GM21786 (cell line): ENCODE results near the gene EPHB4.
"Not testable (repeated sequence)": the region's sequence is repeated elsewhere in the genome, so short reads cannot be mapped to it uniquely, and the experiment has no call there.

Source experiments
- ATAC-seq: cut with Tn5 transposase; IDR thresholded peaks from one replicate; pipeline ENCODE4 v1.9.1; 2021; ENCODE audit not compliant: unreplicated experiment

Gene EPHB4

DNA sequence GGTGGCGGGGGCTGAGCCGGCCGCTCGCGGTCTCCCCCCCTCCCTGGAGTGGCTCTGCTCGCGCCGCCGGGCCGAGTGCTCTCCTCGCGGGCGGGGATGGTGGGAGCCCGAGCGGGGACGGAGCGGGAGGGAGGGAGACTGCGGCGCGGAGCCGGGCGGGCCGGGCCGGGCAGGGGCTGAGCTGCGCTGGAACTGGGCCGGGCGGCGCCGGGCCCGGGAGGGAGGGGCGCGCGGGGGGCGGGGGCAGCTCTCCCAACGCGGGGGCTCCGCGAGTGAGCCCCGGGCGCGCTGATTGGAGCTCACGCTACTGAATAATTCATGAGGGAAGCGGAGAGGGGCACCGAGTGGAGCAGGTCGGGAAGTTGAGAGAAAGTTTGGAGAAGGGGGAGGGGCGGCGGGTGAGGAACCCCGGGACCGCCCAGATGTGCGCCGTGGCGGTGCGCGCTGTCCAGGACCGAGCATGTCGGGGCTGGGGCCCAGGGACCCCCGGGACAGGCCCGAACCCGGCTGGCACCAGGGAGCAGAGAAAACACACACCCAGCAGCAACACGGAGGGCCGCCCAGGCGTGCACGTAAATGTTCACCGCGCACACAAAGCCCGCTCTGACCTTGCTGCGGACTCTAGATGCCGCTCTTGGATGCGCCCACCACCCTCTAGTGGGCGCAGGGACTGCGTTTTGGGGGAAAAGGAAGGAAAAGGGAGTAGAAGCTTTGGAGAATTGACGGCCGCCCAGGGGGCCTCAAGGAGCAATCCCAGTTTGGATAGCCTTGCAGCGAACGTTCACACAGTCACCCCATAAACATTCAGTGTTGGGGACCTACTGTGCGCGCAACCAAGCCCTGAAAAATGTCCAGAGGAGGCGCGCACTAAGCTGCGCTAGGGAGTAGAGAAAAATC lies at the start of gene EPHB4:
TSS of gene EPHB4 (minus strand) at position 194 of the 897 bp plus-strand sequence. CDS start 493 bp downstream, outside the sequence.
- ATAC-seq: no peak

DNA sequence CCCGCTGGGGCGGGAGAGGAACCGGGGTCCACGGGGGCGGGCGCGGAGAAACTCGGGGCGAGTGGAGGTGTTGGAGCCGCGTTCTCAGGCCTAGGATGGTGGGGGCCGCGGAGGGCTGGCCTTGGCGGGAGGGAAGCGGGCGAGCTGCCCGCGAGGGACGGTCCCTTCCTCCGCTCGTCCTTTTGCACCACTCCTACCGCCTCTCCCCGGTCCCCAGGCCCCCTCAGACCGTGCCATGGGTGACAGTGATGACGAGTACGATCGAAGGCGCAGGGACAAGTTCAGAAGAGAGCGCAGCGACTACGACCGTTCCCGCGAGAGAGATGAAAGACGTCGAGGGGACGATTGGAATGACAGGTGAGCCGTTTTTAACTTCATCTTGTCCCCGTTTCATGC lies 48.0 kb upstream of the EPHB4 start:
- peak; percentile 27 for ATAC-seq

- ATAC-seq: peak; percentile 91
These were observed 47.4 kb upstream of the EPHB4 start, which contains the start of gene SRRT for GRCh38 chr7:100874577-100875355. Gene SRRT (plus strand): TSS chr7:100875103. CDS start chr7:100875591, 488 bp downstream.

DNA sequence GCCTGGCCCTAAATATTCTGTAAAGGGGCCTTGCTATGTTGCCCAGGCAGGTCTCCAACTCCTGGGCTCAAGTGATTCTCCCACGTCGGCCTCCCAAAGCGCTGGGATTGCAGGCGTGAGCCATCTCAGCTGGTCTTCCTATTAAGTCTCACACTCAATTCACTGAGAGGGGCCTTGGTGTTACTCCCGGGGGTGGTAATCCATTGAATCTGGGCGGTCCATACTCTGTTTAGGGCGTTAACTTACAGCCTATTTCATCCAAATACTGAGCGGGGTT lies 46.9 kb upstream of the EPHB4 start:
- ATAC-seq: no peak

GRCh38 chr7:100873599-100874299 lies 46.4 kb upstream of the EPHB4 start:
- ATAC-seq: no peak

- ATAC-seq: no peak
These were observed 40.6 kb upstream of the EPHB4 start for GRCh38 chr7:100867776-100868485.

DNA sequence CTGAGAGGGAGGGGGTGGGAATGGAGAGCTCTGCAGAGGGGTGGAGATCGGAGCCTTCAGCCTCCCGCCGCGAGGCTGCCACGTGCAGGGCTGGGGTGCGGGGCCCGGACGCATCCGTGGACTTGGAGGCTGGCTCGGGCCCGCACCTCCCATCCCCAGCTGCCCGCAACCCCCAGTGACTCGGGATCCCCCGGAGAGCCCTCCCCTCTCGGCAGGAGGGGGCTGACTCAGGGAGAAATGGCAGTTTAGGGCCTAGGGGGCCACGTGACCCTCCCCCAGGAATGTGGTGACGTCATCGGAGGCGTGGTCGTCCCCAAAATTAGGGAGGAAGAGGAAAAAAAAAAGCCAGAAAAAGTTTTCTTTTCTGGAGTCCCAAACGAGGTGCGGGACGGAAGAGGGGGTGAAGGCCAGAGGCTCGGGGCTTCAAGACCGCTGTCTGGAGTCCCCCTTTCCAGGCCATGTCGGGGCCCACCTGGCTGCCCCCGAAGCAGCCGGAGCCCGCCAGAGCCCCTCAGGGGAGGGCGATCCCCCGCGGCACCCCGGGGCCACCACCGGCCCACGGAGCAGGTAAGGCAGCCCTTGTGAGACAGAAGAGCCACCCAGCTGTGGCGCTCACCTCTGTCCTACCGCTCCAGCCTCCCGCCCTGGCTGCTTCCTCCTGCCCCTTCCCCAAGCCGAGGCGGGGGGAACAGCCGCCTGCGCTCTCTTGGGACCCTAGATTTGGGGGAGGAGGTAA lies 39.9 kb upstream of the EPHB4 start, which contains the start of gene TRIP6:
TSS of gene TRIP6 (plus strand) at position 348 of the 736 bp plus-strand sequence. CDS start at position 459, 111 bp downstream.
- ATAC-seq: peak; percentile 51

DNA sequence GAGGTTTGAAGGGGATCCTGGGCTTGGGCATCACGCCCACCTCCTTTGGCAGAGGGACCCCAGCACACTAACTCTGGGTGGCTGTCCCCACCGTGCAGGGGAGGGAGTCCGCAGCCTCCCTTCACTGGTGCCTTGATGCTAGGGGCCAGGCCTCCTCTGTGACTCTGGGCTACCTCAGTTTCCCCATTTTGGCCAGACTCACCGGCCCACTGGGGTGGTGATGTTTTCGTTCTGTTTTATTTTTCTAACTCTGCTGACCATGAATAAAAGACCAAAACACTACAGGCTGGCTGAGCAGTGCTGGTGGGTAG lies 39.4 kb upstream of the EPHB4 start:
- ATAC-seq: no peak

DNA sequence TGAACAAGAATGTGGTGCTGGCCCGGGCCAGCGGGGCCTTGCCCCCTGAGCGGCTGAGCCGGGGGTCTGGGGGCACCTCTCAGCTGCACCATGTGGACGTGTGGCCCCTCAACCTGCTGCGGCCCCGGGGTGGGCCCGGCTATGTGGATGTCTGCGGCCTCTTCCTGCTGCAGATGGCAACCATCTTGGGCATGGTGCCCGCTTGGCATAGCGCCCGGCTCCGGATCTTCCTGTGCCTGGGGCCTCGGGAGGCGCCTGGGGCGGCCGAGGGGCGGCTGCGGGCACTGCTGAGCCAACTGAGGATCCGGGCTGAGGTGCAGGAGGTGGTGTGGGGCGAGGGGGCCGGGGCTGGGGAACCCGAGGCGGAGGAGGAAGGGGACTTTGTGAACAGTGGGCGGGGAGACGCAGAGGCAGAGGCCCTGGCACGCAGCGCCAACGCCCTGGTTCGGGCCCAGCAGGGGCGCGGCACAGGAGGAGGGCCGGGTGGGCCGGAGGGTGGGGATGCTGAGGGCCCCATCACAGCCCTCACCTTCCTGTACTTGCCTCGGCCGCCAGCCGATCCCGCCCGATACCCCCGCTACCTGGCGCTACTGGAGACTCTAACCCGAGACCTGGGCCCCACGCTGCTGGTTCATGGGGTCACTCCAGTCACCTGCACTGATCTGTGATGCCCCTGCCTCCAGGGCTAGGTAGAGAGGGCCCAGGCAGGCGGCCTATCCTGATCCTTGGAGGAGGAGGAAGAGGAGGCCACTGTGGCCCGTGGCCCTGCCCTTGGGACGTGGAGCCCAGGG lies 38.8 kb upstream of the EPHB4 start:
- ATAC-seq: no peak

- no peak for ATAC-seq
These were observed 38.1 kb upstream of the EPHB4 start for GRCh38 chr7:100865372-100865911.

DNA sequence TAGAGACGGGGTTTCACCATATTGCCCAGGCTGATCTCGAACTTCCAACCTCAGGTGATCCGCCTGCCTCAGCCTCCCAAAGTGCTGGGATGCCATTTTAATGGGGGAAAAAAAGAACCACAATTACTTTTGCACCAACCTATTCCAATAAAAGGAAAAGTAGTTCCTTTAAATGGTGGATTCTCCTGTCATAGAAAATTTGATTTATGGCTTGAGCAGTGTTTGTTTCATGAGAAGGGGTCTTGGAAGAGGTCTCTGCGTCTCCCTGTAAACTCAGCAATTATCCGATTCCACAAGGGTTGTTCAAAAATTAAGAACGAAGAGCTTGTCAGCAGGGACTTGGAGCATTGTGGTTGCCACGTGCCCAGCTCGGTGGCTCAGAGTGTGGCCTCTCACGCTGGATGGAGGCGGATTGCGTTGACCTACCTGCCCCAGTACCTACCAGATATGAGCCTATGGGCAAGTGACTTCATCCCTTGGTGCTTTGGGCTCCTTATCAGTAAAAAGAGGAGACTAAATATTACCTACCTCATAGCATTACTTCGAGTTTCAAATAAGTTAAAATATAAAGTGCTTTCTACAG lies 37.0 kb upstream of the EPHB4 start:
- no peak for ATAC-seq

GRCh38 chr7:100863406-100863950 lies 36.2 kb upstream of the EPHB4 start:
- ATAC-seq: no peak

DNA sequence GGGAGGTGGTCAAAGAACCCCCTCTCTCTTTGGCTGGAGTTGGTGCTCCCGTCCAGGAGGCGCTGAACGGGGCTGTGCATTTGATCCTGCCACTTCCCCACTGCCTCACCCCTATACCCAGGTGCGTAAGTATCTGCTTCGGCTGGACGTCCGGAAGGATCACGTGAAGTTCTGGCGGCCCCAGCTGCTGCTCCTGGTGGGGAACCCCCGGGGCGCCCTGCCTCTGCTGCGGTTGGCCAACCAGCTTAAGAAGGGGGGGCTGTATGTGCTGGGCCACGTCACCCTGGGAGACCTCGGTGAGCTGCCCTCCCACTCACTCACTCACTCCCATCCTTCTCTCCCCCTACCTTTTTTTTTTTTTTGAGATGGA lies 34.3 kb upstream of the EPHB4 start:
- no peak for ATAC-seq

GRCh38 chr7:100860702-100861615 lies 33.6 kb upstream of the EPHB4 start:
- ATAC-seq: no peak

DNA sequence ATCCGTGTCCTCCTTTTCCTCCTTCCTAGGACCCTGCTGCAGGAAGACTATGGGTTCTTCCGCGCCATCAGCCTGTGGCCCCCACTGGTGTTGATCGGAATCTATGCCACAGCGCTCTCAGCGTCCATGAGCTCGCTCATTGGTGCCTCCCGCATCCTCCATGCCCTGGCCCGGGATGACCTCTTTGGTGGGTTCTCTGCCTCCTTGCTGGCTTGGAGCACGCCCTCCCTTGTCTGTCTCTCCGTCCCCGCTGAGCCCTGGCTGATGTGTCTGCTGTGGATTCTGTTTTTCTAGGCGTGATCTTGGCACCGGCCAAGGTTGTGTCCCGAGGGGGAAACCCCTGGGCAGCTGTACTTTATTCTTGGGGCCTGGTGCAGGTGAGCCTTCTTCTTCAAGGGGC lies 32.5 kb upstream of the EPHB4 start:
- ATAC-seq: no peak

DNA sequence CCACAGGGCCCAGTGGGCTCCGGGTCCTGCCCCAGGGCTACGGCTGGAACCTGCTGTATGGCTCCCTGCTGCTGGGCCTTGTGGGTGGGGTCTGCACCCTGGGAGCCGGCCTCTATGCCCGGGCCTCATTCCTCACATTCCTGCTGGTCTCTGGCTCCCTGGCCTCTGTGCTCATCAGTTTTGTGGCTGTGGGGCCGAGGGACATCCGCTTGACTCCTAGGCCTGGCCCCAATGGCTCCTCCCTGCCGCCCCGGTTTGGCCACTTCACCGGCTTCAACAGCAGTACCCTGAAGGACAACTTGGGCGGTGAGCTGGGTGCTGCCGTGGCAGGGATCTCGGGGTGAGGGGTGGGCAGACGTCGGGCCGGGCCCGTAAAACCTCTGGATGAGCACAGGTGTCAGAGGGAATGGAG lies 29.6 kb upstream of the EPHB4 start:
- no peak for ATAC-seq

GRCh38 chr7:100855515-100855914 lies 28.2 kb upstream of the EPHB4 start:
- no peak for ATAC-seq

DNA sequence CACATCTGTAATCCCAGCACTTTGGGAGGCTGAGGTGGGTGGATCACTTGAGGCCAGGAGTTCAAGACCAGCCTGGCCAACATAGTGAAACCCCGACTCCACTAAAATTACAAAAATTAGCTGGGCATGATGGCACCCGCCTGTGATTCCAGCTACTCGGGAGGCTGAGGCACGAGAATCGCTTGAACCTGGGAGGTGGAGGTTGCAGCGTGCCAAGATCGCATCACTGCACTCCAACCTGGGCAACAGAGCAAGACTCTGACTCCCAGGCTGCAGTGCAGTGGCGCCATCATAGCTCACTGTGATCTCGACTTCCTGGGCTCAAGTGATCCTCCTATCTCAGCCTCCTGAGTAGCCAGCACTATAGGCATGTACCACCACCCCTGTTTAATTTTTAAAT lies 27.6 kb upstream of the EPHB4 start:
- not testable (repeated sequence) for ATAC-seq
